Stimulated activated CD8-positive, alpha-beta memory T cell treated with anti-CD3 and anti-CD28 coated beads, Interleukin-7, amount 100 ng/mL, for 24 hours (primary cell): ENCODE data around the gene PRR15.

Experiments used
- DNase-seq: peaks from one replicate; pipeline ENCODE4 v3.0.0-alpha.2; 2020; ENCODE audit warnings: low read depth

PRR15 gene

GRCh38 chr7:29569648-29570047, 6.0 kb downstream of the PRR15 start:
- DNase-seq = no peak

- DNase-seq = no peak
Measured at GRCh38 chr7:29572558-29572957, 8.9 kb downstream of the PRR15 start.

- DNase-seq = no peak
Measured at GRCh38 chr7:29573567-29573966, 9.9 kb downstream of the PRR15 start.

GRCh38 chr7:29574659-29575058, 11.0 kb downstream of the PRR15 start:
- DNase-seq = no peak

- DNase-seq = no peak
Measured at GRCh38 chr7:29587195-29587808, 23.7 kb downstream of the PRR15 start.

GRCh38 chr7:29588212-29588611, 24.6 kb downstream of the PRR15 start:
- DNase-seq = no peak

- DNase-seq = no peak
Measured at GRCh38 chr7:29588900-29589696, 25.5 kb downstream of the PRR15 start.

GRCh38 chr7:29592866-29593265, 29.2 kb downstream of the PRR15 start:
- no peak for DNase-seq

- DNase-seq = no peak
Measured at GRCh38 chr7:29593459-29593858, 29.8 kb downstream of the PRR15 start.

- no peak for DNase-seq
Measured at GRCh38 chr7:29596593-29597178, 33.1 kb downstream of the PRR15 start.

- no peak for DNase-seq
Measured at GRCh38 chr7:29597266-29597665, 33.6 kb downstream of the PRR15 start.

GRCh38 chr7:29598137-29598536, 34.5 kb downstream of the PRR15 start:
- DNase-seq = no peak

- no peak for DNase-seq
Measured at GRCh38 chr7:29598613-29599012, 35.0 kb downstream of the PRR15 start.

GRCh38 chr7:29599026-29599425, 35.4 kb downstream of the PRR15 start:
- DNase-seq = no peak

- DNase-seq = no peak
Measured at GRCh38 chr7:29600661-29601060, 37.0 kb downstream of the PRR15 start.

- DNase-seq = no peak
Measured at GRCh38 chr7:29604052-29604451, 40.4 kb downstream of the PRR15 start.

GRCh38 chr7:29604702-29605101, 41.1 kb downstream of the PRR15 start:
- DNase-seq = no peak

GRCh38 chr7:29605671-29606070, 42.0 kb downstream of the PRR15 start:
- no peak for DNase-seq

GRCh38 chr7:29606287-29606721, 42.7 kb downstream of the PRR15 start:
- DNase-seq = no peak

- DNase-seq = no peak
Measured at GRCh38 chr7:29606830-29607229, 43.2 kb downstream of the PRR15 start.

GRCh38 chr7:29607259-29607658, 43.6 kb downstream of the PRR15 start:
- no peak for DNase-seq

GRCh38 chr7:29607889-29608288, 44.3 kb downstream of the PRR15 start:
- no peak for DNase-seq
